ENCODE measurements around the gene KPNA1. TPM values are rescaled to one million over a fixed set of nuclear protein-coding genes. Genes with fewer than 3 reads are reported as not detected.

The KPNA1 gene
- total RNA-seq, 4 donors from 2014 or later: 27.1 to 62.7 (median 43.9) TPM

- Histone ChIP-seq H3K4me3 (no peak overlapping the region), H3K27me3 (no peaks in the 10 kb centered on the region), H3K36me3 (peaks cover 0 to 63% (median 0%) of the 10 kb centered on the region in 3 donors), H3K4me1 (peaks cover 0 to 11% (median 0%) of the 10 kb centered on the region in 4 donors), H3K27ac (peak overlapping the region in 1 of 4 donors; percentile 33), H3K9me3 (no peaks in the 10 kb centered on the region)
- no peak for DNase-seq
- TF ChIP-seq, protein P1, sequence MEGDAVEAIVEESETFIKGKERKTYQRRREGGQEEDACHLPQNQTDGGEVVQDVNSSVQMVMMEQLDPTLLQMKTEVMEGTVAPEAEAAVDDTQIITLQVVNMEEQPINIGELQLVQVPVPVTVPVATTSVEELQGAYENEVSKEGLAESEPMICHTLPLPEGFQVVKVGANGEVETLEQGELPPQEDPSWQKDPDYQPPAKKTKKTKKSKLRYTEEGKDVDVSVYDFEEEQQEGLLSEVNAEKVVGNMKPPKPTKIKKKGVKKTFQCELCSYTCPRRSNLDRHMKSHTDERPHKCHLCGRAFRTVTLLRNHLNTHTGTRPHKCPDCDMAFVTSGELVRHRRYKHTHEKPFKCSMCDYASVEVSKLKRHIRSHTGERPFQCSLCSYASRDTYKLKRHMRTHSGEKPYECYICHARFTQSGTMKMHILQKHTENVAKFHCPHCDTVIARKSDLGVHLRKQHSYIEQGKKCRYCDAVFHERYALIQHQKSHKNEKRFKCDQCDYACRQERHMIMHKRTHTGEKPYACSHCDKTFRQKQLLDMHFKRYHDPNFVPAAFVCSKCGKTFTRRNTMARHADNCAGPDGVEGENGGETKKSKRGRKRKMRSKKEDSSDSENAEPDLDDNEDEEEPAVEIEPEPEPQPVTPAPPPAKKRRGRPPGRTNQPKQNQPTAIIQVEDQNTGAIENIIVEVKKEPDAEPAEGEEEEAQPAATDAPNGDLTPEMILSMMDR (IDR thresholded peaks at IDR 0.05): no peak
- TF ChIP-seq POLR2A (IDR thresholded peaks at IDR 0.05): no peak
Observed at GRCh38 chr3:122409446-122409845, 105.3 kb downstream of the KPNA1 start.

DNA sequence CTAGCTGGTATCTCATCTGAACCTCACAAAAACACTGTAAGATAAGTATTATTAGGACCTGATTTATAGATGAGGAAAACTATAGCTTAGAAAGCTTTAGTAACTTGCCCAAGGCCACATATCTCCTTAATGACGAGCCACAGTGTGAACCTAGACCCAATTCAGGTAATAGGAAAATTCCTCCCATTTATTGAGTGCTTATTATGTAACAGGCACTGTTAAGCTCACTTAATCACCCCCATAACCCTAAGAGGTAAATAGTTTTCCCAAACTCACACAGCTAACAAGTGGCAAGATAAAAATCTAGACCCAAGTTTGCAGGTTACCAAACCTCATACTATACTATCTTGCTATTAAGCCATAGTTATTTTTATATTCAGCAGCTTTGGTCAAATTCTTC lies 106.8 kb downstream of the KPNA1 start:
- TF ChIP-seq, protein P1 (IDR thresholded peaks at IDR 0.05): no peak
- TF ChIP-seq POLR2A (IDR thresholded peaks at IDR 0.05): no peak
- Histone ChIP-seq H3K4me1 (no peaks in the 10 kb centered on the region), H3K27me3 (no peaks in the 10 kb centered on the region), H3K27ac (no peak overlapping the region), H3K36me3 (peaks cover 0 to 74% (median 0%) of the 10 kb centered on the region in 3 donors), H3K4me3 (no peak overlapping the region), H3K9me3 (no peaks in the 10 kb centered on the region)
- no peak for DNase-seq

DNA sequence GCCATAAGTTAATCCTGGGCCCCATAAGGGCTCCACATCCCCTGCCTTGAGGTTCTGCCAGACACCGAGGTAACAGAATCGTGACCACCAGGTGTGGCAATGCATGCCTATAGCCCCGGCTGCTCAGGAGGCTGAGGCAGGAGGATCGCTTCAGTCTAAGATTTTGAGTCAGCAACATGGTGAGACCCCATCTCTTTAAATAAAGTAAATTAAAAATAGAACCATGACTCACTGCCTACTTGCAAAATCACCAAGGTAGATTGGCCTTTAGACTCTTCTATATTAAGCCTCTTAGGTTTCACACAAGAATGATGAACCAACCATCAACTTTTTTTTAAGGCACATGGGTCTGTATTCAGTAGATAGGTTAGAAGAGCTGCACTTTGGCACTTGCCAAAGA lies 108.5 kb downstream of the KPNA1 start:
- TF ChIP-seq POLR2A (IDR thresholded peaks at IDR 0.05): no peak
- TF ChIP-seq, protein P1 (IDR thresholded peaks at IDR 0.05): no peak
- Histone ChIP-seq H3K27ac (no peak overlapping the region), H3K9me3 (no peaks in the 10 kb centered on the region), H3K27me3 (no peaks in the 10 kb centered on the region), H3K4me3 (no peak overlapping the region), H3K4me1 (no peaks in the 10 kb centered on the region), H3K36me3 (peaks cover 0 to 73% (median 0%) of the 10 kb centered on the region in 3 donors)
- no peak for DNase-seq

- H3K9me3 ChIP-seq: no peaks in the 10 kb centered on the region
- no peak overlapping the region for H3K27ac ChIP-seq
- no peak for DNase-seq
- no peaks in the 10 kb centered on the region for H3K4me1 ChIP-seq
- H3K27me3 ChIP-seq: no peaks in the 10 kb centered on the region
- H3K36me3 ChIP-seq: peaks cover 0 to 64% (median 0%) of the 10 kb centered on the region in 3 donors
- no peak for TF ChIP-seq POLR2A (IDR thresholded peaks at IDR 0.05)
- TF ChIP-seq, protein P1 (IDR thresholded peaks at IDR 0.05): no peak
- H3K4me3 ChIP-seq: no peak overlapping the region
Observed at GRCh38 chr3:122405015-122405414, 109.7 kb downstream of the KPNA1 start.

- H3K9me3 ChIP-seq: no peaks in the 10 kb centered on the region
- no peak overlapping the region for H3K4me3 ChIP-seq
- no peak for DNase-seq
- TF ChIP-seq, protein P1 (IDR thresholded peaks at IDR 0.05): no peak
- no peak for TF ChIP-seq POLR2A (IDR thresholded peaks at IDR 0.05)
- H3K27ac ChIP-seq: no peak overlapping the region
- H3K36me3 ChIP-seq: peaks cover 0 to 51% (median 0%) of the 10 kb centered on the region in 3 donors
- no peaks in the 10 kb centered on the region for H3K4me1 ChIP-seq
- no peaks in the 10 kb centered on the region for H3K27me3 ChIP-seq
Observed at GRCh38 chr3:122403489-122403888, 111.2 kb downstream of the KPNA1 start.

DNA sequence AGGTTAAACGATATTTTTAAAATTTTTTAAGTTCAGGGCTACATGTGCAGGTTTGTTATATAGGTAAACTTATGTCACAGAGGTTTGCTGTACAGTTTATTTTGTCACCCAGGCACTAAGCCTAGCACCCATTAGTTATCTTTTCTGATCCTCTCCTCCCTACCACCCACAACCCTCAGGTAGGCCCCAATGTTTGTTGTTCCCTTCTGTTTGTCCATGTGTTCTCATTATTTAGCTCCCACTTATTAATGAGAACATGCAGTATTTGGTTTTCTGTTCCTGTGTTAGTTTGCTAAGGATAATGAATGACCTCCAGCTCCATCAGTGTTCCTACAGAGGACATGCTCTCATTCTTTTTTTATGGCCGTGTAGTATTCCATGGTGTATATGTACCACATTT lies 115.8 kb downstream of the KPNA1 start:
- no peaks in the 10 kb centered on the region for H3K4me1 ChIP-seq
- no peaks in the 10 kb centered on the region for H3K27me3 ChIP-seq
- TF ChIP-seq POLR2A (IDR thresholded peaks at IDR 0.05): no peak
- TF ChIP-seq, protein P1 (IDR thresholded peaks at IDR 0.05): no peak
- peaks cover 0 to 15% (median 0%) of the 10 kb centered on the region in 3 donors for H3K36me3 ChIP-seq
- no peaks in the 10 kb centered on the region for H3K9me3 ChIP-seq
- DNase-seq: no peak
- H3K4me3 ChIP-seq: no peak overlapping the region
- H3K27ac ChIP-seq: no peak overlapping the region
